ENCODE measurements around the gene NEDD9.

GRCh38 chr6:11236915-11237314 lies 4.4 kb upstream of the NEDD9 start:
- TF ChIP-seq CTCF (IDR thresholded peaks at IDR 0.05) (no peak), POLR2A (IDR thresholded peaks at IDR 0.05) (no peak)

Measured in upper lobe of left lung (tissue), 4 donors.